ENCODE measurements around the gene LRRC57. TPM values are rescaled to one million over a fixed set of nuclear protein-coding genes. Genes with fewer than 3 reads are reported as not detected.

The LRRC57 gene
- total and polyA plus RNA-seq, 8 donors = 4.7 to 67.9 (median 11.3) TPM

GRCh38 chr15:42593143-42593542 lies 44.5 kb upstream of the LRRC57 start:
- no peaks in the 10 kb centered on the region for H3K9me3 ChIP-seq
- H3K4me3 ChIP-seq = peak overlapping the region in 1 of 4 donors; percentile 8
- peak overlapping the region; percentile 22 to 73 (median 66) for H3K27ac ChIP-seq
- 58 to 74% (median 68%) methylated on average over 4 of the region's 4 CpGs for WGBS, 5 donors
- H3K4me1 ChIP-seq = peaks cover 0 to 52% (median 28%) of the 10 kb centered on the region in 4 donors
- peak in 1 of 3 donors; percentile 32 for TF ChIP-seq POLR2AphosphoS5 (IDR thresholded peaks at IDR 0.05)
- no peak for TF ChIP-seq CTCF (IDR thresholded peaks at IDR 0.05)
- H3K27me3 ChIP-seq = no peaks in the 10 kb centered on the region
- peak in 1 of 2 donors; percentile 62 for DNase-seq
- H3K36me3 ChIP-seq = peaks cover 0 to 9% (median 0%) of the 10 kb centered on the region in 4 donors
- intact Hi-C loops (cut with DNase I; ENCODE audit: low total_unique reads) = no loop called here

- no peaks in the 10 kb centered on the region for H3K9me3 ChIP-seq
- no peaks in the 10 kb centered on the region for H3K27me3 ChIP-seq
- H3K36me3 ChIP-seq = peaks cover 0 to 9% (median 0%) of the 10 kb centered on the region in 4 donors
- 71 to 93% (median 84%) methylated on average over 3 of the region's 3 CpGs for WGBS, 5 donors
- DNase-seq = no peak
- peak overlapping the region; percentile 22 to 73 (median 66) for H3K27ac ChIP-seq
- H3K4me3 ChIP-seq = no peak overlapping the region
- H3K4me1 ChIP-seq = peaks cover 0 to 56% (median 28%) of the 10 kb centered on the region in 4 donors
- intact Hi-C loops (cut with DNase I; ENCODE audit: low total_unique reads) = no loop called here
- no peak for TF ChIP-seq CTCF (IDR thresholded peaks at IDR 0.05)
- no peak for TF ChIP-seq POLR2A (IDR thresholded peaks at IDR 0.05)
- TF ChIP-seq EP300 (IDR thresholded peaks at IDR 0.05) = no peak
- no peak for TF ChIP-seq POLR2AphosphoS5 (IDR thresholded peaks at IDR 0.05)
Observed at GRCh38 chr15:42592716-42593115, 44.1 kb upstream of the LRRC57 start.

GRCh38 chr15:42591238-42591934 lies 42.8 kb upstream of the LRRC57 start:
- H3K27me3 ChIP-seq = no peaks in the 10 kb centered on the region
- intact Hi-C loops (cut with DNase I; ENCODE audit: low total_unique reads) = no loop called here
- no peak for TF ChIP-seq EP300 (IDR thresholded peaks at IDR 0.05)
- peak in 4 of 7 experiments; percentile 18 to 46 (median 32) for TF ChIP-seq CTCF (IDR thresholded peaks at IDR 0.05)
- TF ChIP-seq POLR2A (IDR thresholded peaks at IDR 0.05) = no peak
- peak in 1 of 2 donors; percentile 48 for DNase-seq
- no peak overlapping the region for H3K4me3 ChIP-seq
- H3K27ac ChIP-seq = no peak overlapping the region
- 77 to 82% (median 80%) methylated on average over 10 of the region's 10 CpGs for WGBS, 5 donors
- no peaks in the 10 kb centered on the region for H3K9me3 ChIP-seq
- peaks cover 0 to 46% (median 23%) of the 10 kb centered on the region in 4 donors for H3K4me1 ChIP-seq
- H3K36me3 ChIP-seq = peaks cover 0 to 14% (median 0%) of the 10 kb centered on the region in 4 donors

GRCh38 chr15:42590619-42591237 lies 42.1 kb upstream of the LRRC57 start:
- no peak for DNase-seq
- Histone ChIP-seq H3K27me3 (no peaks in the 10 kb centered on the region), H3K36me3 (peaks cover 0 to 21% (median 0%) of the 10 kb centered on the region in 4 donors), H3K27ac (no peak overlapping the region), H3K4me1 (peaks cover 0 to 39% (median 20%) of the 10 kb centered on the region in 4 donors), H3K4me3 (no peak overlapping the region), H3K9me3 (no peaks in the 10 kb centered on the region)
- TF ChIP-seq CTCF (IDR thresholded peaks at IDR 0.05) (no peak), POLR2A (IDR thresholded peaks at IDR 0.05) (no peak), EP300 (IDR thresholded peaks at IDR 0.05) (no peak), POLR2AphosphoS5 (IDR thresholded peaks at IDR 0.05) (no peak)
- intact Hi-C loops (cut with DNase I; ENCODE audit: low total_unique reads) = no loop called here
- WGBS, 5 donors = 87 to 93% (median 91%) methylated on average over 5 of the region's 5 CpGs

All from stomach (tissue), 9 donors.